GM19395 (cell line): ENCODE measurements around the gene CCDC87.
"Not testable (repeated sequence)": the region's sequence is repeated elsewhere in the genome, so short reads cannot be mapped to it uniquely, and the experiment has no call there.

Experiments
- ATAC-seq: cut with Tn5 transposase; IDR thresholded peaks from one replicate; pipeline ENCODE4 v1.9.1; 2021; ENCODE audit warnings: mild to moderate bottlenecking, moderate library complexity; ENCODE audit not compliant: unreplicated experiment

The CCDC87 gene

GRCh38 chr11:66559142-66559865 lies 33.6 kb downstream of the CCDC87 start:
- ATAC-seq = no peak

GRCh38 chr11:66557733-66558326 lies 35.0 kb downstream of the CCDC87 start:
- ATAC-seq = no peak

DNA sequence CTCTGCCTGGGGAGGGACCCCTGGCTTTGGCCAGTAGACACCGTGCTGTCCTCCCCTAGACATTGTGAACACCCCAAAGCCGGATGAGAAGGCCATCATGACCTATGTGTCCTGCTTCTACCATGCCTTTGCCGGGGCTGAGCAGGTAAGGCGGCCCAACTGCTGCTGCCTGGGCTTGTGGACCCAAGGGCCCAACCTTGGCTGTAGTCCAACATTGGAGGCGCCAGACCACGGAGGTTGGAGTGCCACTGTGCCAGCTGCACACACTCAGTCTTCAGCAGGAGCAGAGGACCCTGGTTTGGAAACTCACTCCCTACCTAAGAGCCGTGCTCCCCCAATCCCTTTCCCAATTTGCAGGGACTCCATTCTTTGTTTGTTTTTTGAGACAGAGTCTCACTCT lies 36.8 kb downstream of the CCDC87 start:
- ATAC-seq = no peak

DNA sequence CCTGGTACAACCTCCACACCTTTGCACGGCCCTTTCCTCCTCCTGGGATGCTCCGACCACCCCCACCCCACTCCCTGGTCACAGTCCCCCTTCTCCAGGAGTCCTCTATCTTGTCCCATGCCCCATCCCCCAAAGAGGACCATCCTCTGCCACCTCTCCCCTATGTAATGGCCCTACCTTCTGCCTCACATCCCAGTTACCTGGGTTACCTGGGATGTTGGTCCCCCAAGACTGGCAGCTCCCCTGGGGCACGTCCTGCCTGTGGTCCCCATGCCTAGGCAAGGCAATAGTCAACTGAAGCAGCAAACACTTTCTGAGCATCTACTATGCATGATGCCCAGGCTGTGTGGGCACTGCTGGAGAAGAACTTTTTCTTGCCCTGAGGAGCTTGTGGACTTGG lies 37.4 kb downstream of the CCDC87 start:
- no peak for ATAC-seq

DNA sequence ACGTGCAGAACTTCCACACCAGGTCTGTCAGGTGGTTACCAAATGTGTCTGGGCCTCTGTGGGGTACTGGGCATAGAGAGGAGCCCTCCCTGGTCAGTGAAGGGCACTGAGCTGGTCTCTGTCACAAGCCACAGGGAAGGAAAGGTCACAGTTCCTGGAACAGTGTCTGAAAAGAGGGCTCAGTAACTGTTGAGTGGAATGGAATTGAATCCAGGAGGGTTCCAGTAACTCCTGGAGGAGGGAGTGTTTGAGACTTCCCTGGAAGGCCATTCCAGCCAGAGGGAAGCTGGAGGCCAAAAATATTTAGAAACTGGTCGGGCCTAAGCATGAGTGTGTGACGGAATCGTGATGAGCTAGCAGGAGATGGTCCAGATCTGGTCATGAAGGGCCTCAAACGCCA lies 38.3 kb downstream of the CCDC87 start:
- ATAC-seq = no peak

- no peak for ATAC-seq
Measured at GRCh38 chr11:66550887-66551286, 42.0 kb downstream of the CCDC87 start.

GRCh38 chr11:66549696-66550095 lies 43.2 kb downstream of the CCDC87 start:
- ATAC-seq = no peak

DNA sequence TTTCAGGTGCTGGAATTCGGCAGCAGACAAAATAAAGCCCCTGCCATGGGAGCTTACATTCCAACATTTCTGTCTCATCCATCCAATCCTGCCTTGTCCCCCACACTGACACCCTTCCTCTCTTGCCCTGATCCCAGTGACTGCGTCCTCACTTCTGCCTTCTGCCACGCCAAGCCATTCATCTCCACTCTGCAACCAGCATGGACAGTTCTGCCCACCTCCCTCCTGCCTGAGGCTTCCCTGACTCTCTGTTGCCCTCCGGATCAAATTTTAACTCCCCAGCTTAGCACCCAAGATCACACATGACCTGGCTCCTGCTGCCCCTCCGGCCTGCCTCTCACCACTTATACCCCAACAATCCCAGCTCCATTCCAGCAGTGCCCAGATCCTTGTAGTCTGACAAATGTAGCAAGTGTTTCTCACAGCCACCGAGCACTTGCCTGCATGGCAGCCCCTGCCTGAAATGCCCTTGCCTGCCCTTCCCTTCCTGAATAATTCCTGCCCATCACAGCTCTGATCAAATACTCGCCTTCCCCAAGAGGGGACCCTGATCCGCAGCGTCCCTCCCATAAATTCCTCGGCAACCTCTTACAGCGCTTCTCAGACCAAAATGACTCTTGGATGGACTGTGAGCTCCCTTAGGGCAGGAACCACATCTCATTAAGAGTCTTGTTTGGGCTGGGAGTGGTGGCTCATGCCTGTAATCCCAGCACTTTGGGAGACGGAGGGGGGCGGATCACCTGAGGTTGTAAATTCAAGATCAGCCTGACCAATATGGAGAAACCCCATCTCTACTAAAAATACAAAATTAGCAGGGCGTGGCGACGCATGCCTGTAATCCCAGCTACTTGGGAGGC lies 43.9 kb downstream of the CCDC87 start:
- no peak for ATAC-seq

- no peak for ATAC-seq
Measured at GRCh38 chr11:66548041-66548440, 44.8 kb downstream of the CCDC87 start.

DNA sequence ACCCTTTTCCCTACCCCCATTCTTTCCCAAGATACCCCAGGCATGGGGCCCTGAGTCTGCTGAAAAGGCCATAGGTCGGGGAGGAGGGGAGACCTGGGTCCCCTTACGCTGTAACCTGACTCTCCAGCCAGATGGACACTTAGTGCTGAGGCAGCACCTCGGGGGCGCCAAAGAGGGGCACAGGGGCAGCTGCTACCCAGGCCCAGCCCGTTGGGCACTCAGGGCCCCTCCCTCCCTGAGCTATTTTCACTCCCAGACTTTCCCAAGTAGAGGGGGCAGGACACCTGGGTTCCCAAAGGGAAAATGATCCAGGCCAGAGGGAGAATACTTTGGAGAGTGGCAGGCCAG lies 45.2 kb downstream of the CCDC87 start:
- no peak for ATAC-seq

DNA sequence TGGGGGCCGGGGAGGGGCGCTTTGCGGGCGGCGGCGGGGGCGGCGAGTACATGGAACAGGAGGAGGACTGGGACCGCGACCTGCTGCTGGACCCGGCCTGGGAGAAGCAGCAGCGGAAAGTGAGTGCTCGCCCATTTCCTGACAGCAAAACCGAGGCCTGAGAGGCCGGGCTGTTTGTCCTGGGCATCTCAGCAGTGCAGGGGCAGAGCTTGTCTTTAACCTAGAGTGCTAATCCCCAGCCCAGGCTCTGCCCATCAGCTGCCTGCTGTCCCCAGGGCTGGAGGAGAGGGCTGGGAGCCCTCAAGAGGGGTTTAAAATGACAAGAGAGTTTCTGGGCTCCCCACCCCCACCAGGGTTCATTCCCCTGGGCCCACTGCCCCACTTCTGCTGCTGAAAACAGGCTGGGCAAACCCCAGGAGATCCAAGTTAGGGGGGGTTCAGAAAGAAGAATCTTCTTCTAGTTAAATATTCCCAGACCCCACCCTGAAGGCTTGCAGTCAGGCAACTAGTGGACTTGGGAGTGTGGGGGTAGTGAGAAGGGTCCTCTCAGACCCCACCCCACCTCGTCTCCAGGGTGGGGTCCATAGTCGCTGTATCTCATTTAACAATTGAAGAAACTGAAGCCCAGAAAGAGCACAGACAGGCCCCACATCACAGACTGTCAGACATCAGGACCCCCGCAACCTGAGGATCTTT lies 45.7 kb downstream of the CCDC87 start:
- no peak for ATAC-seq

- ATAC-seq = no peak
Measured at GRCh38 chr11:66546368-66546965, 46.4 kb downstream of the CCDC87 start, which contains the start of gene ACTN3. TSS of gene ACTN3 (plus strand) at chr11:66546903. CDS start at chr11:66546938, 35 bp downstream.

- peak; percentile 87 for ATAC-seq
Measured at GRCh38 chr11:66545701-66546367, 47.0 kb downstream of the CCDC87 start, which contains the start of gene ZDHHC24. TSS of gene ZDHHC24 (minus strand) at chr11:66546048. CDS start at chr11:66546003, 45 bp downstream.

DNA sequence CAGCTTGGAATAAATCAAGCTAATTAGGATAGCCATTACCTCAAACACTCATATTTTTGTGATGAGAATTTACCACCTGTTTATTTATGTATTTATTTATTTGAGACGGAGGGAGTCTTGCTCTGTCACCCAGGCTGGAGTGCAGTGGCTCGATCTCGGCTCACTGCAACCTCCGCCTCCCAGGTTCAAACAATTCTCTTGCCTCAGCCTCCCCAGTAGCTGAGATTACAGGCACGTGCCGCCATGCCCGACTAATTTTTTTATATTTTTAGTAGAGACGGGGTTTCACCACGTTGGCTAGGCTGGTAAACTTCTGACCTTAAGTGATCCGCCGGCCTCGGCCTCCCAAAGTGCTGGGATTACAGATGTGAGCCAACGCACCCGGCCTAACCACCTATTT lies 47.9 kb downstream of the CCDC87 start:
- ATAC-seq = not testable (repeated sequence)

- no peak for ATAC-seq
Measured at GRCh38 chr11:66543263-66544107, 49.4 kb downstream of the CCDC87 start.

DNA sequence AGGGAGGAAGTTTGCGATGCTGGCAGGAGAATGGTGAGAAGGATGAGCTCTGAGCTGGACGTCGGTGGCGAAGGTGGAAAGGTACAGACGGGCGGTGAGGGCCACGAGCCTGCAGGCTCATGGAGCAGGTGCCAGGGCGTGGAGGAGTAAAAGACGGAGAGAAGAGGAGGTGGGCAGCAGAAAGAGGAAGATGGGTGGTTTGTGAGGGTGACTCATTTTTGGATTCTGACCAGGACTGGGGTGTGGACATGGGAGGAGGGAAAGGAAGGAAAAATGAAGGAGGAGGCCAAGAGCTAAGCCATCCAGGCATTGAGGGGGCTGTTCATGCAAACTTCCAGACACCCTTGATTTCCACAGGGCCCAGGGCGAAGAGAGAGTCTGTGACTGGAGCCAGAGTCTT lies 50.5 kb downstream of the CCDC87 start:
- ATAC-seq = no peak

DNA sequence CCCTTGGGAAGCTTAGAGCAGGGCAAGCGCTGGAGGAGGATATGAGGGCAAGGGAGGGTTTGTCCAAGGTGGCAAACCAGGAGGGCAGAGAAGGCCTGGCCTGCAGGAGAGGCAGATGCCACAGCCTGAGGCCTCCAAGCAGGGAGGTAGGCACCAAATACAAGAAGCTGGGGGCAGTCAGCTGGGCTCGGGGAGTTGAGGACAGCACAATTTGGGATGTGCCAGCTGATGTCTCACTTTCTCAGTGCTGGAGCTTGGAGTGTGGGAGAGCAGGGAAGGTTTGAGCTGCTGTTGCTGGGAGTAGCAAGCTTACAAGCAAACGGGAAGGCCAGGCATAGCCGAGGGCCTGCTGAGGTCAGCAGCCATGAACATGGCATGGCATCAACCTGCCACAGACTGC lies 51.0 kb downstream of the CCDC87 start:
- ATAC-seq = no peak

DNA sequence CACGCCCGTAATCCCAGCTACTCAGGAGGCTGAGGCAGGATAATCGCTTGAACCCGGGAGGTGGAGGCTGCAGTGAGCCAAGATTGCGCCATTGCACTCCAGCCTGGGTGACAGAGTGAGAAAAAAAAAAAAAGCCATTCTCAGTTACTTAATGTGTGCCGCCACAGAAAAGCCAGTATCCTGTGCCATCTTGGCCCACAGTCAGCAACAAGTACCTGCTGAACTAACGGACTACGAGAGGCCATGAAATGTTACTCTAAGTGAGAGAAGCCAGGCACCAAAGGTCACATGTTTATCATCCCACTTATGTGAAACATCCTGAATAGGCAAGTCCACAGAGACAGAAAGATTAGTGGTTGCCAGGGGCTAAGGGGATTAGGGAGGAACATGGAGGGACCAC lies 52.3 kb downstream of the CCDC87 start:
- not testable (repeated sequence) for ATAC-seq
